ENCODE measurements around the gene GPATCH2. TPM values are rescaled to one million over a fixed set of nuclear protein-coding genes. Genes with fewer than 3 reads are reported as not detected.

The GPATCH2 gene
- polyA plus RNA-seq, 3 donors, result 1.8 to 6.3 (median 3.3) TPM

DNA sequence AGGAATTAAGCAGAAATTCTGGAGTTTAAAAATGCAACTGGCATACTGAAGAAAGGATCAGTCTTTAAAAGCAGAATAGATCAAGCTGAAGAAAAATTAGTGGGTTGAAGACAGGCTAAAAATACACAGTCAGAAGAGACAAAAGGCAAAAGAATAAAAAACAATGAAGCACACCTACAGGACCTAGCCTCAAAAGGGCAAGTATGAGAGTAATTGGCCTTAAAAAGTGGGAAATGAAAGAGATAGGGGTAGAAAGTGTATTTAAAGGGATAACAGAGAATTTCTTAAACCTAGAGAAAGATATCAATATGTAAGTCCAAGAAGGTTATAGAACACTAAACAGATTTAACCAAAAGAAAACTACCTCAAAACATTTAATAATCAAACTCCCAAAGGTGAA lies 152.4 kb downstream of the GPATCH2 start:
- no peak overlapping the region for H3K27ac ChIP-seq (ENCODE audit: low read depth, low read length)

DNA sequence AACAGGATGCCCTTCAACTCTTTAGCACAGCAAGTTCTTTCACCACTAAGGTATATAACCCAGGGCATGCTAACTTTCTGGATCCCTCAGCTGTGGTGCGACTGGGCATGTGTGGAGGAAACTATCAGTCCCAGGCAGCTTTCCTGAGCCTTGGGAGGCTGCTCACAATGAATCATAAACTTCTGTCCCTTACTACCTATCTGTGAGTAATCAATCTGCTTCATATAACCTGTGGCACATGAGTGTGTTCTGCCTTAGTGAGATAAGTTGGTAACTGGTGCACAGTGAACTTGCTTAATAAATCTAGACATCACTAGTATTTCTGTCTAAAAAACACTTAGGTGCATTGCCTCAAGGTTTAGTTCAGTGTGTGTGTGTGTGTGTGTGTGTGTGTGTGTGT lies 158.0 kb downstream of the GPATCH2 start:
- H3K27ac ChIP-seq (ENCODE audit: low read depth, low read length), result no peak overlapping the region
- 90 to 96% (median 91%) methylated on average over 1 of the region's 1 CpG for WGBS, 3 donors

DNA sequence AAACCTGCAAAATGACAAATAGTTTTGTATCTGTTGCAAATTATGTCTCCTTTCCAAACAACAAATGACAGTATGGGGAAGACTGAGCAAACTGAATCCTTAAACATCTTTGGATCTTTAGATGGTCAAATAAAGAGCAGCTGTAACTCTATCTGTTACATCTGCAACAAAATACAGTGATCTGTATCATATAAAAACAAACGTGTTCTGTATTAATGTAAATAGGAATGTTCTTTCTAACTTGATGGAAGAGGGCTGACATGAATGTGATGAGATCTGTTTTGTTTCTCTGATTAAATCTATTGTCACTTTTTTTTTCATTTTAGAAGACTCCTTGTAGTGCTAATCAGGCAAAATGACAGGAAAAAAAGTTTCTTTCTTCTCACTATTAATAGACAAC lies 159.5 kb downstream of the GPATCH2 start:
- no peak overlapping the region for H3K27ac ChIP-seq (ENCODE audit: low read depth, low read length)
- WGBS, 3 donors, result 78 to 88% (median 81%) methylated on average over 1 of the region's 1 CpG

DNA sequence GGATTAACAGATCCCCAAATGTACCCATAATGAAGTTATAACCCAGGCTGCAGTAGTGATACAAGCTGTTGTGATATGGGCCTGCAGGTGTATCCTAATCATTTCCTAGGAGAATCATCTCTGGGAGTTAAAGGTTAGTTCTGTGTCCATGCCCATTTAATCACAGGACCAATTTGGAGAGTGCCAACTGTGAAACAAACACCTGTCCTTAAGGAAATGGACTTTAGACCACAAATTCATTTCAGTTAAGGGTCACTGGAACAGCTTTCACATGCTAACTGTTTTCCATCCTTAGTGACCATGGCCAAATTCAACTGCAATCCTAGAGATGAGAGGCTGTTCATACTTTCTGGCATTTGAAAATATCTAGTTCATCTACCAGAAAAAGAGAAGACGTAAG lies 160.9 kb downstream of the GPATCH2 start:
- 72 to 88% (median 86%) methylated on average over 1 of the region's 1 CpG for whole genome bisulfite sequencing, 3 donors
- H3K27ac ChIP-seq (ENCODE audit: low read depth, low read length), result no peak overlapping the region

DNA sequence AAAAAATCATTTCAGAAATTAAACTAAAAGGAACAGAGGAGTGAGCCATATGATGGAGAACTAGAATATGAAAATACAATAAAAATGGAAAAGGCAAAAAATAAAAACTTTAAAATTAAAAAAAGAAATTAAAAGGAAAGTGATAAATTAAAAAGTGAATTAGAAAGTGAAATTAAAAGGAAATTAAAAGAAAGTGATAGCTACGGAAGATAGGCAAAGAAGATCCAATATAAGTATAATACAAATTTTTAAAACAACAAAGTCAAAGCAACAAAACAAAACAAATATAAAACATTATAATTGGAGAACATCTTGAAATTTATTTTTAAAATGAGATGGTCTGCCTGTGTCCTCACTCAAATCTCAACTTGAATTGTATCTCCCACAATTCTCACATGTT lies 165.8 kb downstream of the GPATCH2 start:
- WGBS, 3 donors, result 97 to 100% (median 98%) methylated on average over 1 of the region's 1 CpG
- H3K27ac ChIP-seq (ENCODE audit: low read depth, low read length), result no peak overlapping the region

DNA sequence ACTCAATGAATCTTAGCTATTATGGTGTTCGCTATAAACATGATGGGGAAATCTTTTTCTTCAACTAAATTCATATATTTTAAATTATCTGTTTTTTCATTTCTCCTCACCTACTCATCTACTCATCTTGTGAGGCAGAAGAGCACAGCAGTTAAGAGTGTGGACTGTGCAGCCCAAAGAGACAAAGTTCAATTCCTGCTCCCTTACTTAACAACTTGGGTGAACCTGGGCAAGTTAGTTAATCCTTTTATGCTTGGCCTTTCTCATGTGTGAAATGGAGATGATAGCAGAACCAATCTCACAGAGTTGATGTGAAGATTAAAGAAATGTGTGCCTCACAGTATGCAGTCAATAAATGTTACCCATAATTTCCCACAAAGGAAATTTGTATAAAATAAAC lies 168.2 kb downstream of the GPATCH2 start:
- H3K27ac ChIP-seq (ENCODE audit: low read depth, low read length), result no peak overlapping the region
- 95 to 100% (median 96%) methylated on average over 1 of the region's 1 CpG for WGBS, 3 donors

DNA sequence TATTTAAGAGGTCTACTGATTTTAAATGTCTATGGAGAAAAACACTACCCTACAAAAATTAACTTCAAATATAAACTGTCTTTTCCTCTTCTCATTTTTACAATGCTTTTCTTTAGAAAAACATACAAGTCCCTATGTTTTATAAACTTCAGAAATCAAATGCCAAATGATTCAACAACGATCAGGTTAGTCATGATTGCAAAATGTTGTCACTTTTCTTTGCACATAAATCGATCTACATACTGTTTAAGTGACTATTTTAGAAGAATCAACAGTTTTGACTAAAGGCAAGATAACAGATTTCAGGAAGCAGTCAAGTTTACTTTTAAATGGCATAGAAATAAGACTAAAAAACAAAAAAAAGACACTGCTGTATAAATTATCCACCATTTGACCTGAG lies 168.7 kb downstream of the GPATCH2 start:
- no peak overlapping the region for H3K27ac ChIP-seq (ENCODE audit: low read depth, low read length)
- 67 to 91% (median 81%) methylated on average over 2 of the region's 2 CpGs for WGBS, 3 donors

DNA sequence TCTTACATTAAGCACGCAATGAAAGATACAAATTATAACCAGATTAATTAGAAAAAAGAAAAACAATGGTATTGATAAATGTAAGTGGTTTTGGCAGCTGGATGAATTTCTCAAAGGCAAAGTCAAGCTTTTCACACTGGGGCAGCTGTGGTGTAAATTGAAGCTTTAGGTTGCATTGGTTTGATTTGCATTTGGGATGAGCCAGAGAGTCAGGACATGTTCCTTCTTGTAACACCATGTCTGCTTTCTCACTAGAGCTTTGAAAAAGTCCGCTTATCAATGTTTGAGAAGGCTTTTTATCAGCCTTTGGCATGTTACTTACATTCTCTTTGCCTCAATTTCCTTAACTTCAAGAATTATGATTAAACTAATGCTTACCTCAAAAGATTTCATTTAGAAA lies 173.9 kb downstream of the GPATCH2 start:
- 95 to 98% (median 97%) methylated on average over 2 of the region's 2 CpGs for WGBS, 3 donors

DNA sequence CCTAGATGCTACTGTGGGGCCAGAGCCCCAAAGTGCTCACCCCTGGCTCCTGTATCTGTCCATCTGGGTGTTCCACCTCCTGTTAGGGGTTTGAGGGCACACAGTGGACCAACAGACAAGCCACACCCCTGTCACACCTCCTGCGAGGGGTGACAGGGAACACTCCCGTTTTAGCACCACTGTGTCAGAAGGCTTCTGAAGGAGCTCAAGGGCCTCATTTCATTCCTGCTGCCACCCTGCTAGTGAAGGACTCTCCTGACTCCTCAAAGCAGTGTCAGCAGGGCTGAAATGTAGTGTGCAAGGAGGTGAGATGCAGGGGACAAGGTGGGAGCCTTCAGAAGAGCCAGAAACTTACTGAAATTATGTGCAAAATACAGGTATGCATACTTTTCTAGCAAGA lies 174.6 kb downstream of the GPATCH2 start:
- H3K27ac ChIP-seq (ENCODE audit: low read depth, low read length), result no peak overlapping the region
- 76 to 88% (median 78%) methylated on average over 2 of the region's 2 CpGs for WGBS, 3 donors

More for the DNA sequence above, 173.9 kb downstream of the GPATCH2 start:
- H3K27ac ChIP-seq (ENCODE audit: low read depth, low read length), result no peak overlapping the region

DNA sequence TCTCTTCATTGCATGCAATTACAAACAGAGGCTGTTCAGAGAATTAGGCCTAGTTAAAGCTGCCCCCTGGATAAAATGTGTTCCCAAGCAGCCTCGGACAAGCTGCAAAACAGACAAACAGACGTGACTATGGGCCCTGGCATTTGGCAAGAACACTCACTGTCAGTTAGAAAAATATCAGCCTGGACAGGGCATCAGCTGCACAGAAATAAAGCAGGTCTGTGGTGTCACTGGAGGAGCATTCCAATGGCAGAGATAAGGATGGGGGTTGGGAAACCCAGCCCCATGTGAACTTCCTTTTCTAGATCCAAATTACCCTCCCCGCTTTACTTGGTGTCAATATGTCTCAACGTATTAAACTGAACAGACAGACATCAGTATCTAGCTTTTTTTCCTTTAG lies 177.1 kb downstream of the GPATCH2 start:
- WGBS, 3 donors, result 64 to 87% (median 85%) methylated on average over 4 of the region's 4 CpGs
- H3K27ac ChIP-seq (ENCODE audit: low read depth, low read length), result no peak overlapping the region

DNA sequence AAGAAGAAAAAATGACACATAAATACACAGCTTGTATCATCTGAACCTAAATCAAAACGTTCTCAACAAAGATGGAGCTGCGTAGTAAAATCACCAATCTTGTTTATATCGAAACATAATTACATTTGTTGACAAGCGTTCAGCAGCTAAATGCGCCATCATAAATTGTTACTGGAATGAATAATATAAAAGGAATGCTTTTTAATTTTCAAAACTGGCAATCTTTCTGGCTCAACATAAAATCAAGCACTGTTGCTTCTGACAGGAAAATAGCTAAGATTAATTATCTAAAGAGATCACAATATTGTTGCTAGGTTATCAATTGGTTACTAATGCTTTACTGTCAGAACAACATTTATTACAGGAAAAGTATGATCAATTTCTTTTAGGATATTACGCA lies 181.5 kb downstream of the GPATCH2 start:
- WGBS, 3 donors, result 92 to 96% (median 94%) methylated on average over 6 of the region's 6 CpGs
- H3K27ac ChIP-seq (ENCODE audit: low read depth, low read length), result no peak overlapping the region

DNA sequence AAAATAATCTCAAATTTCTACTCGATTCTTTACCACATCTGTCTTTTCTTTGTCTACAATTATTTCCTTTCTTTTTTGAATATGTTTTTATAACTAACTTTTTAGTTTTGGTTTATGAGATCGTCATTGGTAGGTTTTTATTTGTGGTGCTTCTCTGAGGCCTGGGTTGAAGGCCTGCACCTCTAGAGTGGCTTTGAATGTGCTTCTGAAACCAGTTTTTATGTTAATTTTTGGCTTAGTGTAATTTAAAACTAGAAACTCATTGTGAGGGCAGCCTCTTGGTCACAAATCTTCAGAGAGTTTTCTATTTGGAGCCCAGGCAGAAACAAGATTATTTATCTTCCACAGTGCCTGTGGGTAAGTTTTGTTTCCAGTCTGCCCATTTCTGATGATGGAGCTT lies 187.0 kb downstream of the GPATCH2 start:
- 92 to 97% (median 92%) methylated on average over 2 of the region's 2 CpGs for WGBS, 3 donors
- no peak overlapping the region for H3K27ac ChIP-seq (ENCODE audit: low read depth, low read length)

DNA sequence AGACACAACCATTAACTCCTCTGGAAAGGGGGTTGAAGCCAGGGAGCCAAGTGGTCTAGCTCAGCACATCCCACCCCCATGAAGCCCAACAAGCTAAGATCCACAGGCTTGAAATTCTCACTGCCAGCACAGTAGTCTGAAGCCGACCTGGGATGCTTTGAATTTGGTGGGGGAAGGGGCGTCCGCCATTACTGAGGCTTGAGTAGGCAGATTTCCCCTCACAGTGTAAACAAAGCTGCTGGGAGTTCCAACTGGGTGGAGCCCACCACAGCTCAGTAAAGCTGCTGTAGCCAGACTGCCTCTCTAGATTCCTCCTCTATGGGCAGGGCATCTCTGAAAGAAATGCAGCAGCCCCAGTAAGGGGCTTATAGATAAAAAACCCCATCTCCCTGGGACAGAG lies 193.5 kb downstream of the GPATCH2 start:
- 86 to 89% (median 88%) methylated on average over 3 of the region's 3 CpGs for WGBS, 3 donors
- H3K27ac ChIP-seq (ENCODE audit: low read depth, low read length), result no peak overlapping the region

DNA sequence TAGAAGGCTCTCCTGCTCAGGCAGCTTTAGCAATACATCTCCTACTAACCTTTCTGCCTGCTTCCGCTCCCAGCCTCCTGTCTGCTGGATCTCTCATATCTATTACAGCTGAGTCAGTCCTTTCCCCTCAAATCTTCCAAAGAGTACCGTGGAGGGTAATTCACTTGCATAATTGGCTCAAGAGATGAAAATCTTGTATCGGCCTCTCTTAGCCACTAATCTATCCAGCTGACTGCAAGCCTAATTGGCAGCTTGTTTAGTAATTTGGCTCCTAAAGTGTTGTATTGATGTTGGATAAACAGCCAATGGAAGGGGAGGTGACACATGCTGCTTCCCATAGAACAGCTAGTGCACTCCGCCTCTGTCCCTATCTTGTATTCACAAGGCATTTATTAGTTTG lies 195.7 kb downstream of the GPATCH2 start:
- 71 to 76% (median 75%) methylated on average over 4 of the region's 4 CpGs for WGBS, 3 donors
- no peak overlapping the region for H3K27ac ChIP-seq (ENCODE audit: low read depth, low read length)

DNA sequence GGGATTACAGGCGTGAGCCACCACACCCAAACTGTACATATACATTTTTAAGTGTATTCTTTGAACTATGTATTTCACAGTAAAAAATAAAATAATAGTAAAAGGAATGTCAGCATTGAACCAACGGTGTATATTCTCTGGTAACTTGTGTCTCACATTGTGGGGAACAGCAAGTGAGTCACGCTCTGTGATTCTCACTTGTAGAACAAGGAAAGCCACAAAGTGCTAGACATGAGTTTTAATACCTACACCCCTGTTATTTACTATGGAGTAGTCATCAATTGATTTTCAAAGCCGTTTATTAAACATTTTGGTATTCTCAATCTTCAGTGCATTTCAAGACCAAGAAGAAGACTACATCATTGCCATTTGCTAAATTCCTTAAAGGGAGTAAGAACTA lies 197.2 kb downstream of the GPATCH2 start:
- WGBS, 3 donors, result 91 to 96% (median 93%) methylated on average over 4 of the region's 4 CpGs
- H3K27ac ChIP-seq (ENCODE audit: low read depth, low read length), result no peak overlapping the region

DNA sequence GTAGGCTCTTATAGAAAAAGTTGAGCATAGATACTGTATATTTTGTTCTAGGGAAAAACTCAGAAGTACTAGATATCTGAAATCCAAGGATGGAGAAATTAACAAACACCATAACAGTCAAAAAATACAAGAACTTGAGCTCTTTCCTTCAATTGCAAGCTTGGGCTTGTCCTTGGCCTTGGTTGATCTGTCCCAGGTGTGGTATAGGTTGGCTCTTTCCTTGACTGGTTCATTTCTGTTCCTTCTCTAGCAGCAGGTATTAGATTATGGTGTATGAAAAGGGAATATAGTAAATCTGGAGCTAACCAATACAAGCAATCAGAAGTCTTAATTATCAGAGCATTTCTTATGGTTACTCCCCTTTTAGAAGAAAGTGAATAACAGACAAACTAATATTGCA lies 198.6 kb downstream of the GPATCH2 start:
- no peak overlapping the region for H3K27ac ChIP-seq (ENCODE audit: low read depth, low read length)

DNA sequence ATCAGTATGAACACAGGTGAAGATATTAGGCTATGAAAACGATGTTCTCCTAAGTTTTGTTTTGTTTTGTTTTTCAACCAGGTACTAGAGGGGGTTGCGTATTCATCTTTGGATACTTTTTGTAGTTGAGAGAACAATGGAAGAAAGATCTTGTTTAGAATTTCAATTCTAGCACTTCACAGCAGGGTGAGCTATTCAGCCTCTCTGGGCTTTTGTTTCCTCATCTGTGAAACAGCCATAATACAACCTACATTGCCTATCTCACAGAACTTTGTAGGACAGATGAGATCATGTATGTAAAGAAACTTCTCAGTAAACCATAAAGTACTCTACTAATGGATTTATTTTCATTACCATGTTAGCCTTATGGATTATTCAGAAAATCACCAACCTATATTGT lies 199.5 kb downstream of the GPATCH2 start:
- WGBS, 3 donors, result 61 to 88% (median 63%) methylated on average over 2 of the region's 2 CpGs
- no peak overlapping the region for H3K27ac ChIP-seq (ENCODE audit: low read depth, low read length)

DNA sequence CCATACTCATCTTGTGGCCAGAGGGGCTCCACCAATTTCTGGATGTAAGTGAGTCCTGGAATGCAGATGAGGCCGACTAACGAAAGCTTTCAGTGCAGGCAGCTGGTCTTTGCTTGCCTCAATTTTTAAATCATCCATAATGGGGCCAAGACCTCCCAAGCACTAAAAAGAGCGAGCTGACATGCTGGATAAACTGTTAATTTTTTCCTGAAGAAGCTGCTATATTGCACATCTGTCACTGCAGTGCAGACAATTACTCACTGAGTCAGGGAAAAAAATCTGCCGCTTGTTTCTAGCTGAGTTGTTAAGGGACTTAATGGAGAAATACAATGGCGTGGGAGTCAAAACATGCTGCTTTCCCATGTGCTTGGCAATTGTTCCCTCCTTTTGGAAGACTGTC lies 205.5 kb downstream of the GPATCH2 start:
- WGBS, 3 donors, result 51 to 63% (median 57%) methylated on average over 5 of the region's 5 CpGs
- no peak overlapping the region for H3K27ac ChIP-seq (ENCODE audit: low read depth, low read length)

DNA sequence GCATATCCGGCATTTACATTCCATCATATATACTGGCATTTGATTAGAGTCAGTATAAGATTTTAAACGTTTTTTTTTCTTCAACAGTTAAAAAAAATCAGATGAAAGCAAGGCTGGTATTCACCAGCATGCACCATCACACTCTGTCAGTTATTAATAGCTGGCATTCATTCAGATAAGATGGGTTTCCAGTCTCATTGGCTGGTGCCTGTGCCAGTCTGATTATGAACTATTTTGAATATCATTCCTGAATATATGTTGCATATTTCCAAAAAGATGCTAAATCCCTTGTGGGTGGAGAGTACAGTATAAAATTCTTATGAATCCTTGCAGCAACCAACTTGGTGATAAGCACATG lies 211.7 kb downstream of the GPATCH2 start:
- 40 to 49% (median 43%) methylated on average over 2 of the region's 2 CpGs for WGBS, 3 donors

DNA sequence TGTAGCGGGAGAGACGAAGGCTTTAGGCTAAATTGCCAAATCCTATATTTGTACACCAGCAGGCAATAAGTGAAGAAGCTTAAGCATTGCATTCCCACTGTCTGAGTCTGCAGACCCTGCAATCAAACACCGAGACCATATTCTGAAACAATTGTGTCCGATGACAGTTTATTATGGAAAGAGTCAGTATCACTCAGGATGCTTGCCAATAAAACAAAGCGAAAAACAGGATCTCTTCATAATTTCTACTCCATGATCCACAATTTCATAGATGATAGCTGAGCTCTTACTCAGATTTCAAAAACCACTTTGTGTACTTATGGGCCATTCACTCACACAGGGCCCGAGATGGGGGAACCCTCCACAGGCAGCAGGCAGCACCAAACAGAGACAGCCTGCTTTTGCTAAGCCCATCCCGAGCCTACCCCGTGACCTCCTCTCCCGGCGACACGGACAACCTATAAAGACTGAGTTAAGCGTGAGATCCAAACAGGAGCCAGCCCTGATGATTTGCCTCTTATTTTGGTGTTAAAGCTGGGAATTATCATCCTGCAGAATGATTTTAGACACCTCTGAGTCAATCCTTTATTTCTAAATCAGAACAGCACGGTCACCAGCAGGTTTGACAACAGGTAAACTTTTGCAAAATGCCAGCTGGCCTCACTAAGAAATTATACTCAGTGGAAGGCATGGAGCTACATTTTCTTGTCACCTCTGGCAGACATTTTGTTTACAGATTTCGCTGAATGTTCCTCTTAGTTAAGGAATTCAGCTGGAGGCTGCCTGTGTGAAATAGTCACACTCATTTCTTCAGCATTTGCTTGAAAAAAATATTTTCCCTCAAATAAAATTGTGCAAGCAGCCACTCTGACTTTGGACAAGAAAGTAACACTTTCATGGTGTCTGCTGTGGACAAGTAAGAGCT lies 212.4 kb downstream of the GPATCH2 start:
- no peak overlapping the region for H3K27ac ChIP-seq (ENCODE audit: low read depth, low read length)
- 72 to 78% (median 73%) methylated on average over 14 of the region's 14 CpGs for WGBS, 3 donors

More for the DNA sequence above, 211.7 kb downstream of the GPATCH2 start:
- no peak overlapping the region for H3K27ac ChIP-seq (ENCODE audit: low read depth, low read length)

All from adipose tissue (tissue), 3 donors.